ENCODE data around the gene PIK3CB. TPM values are rescaled to one million over a fixed set of nuclear protein-coding genes. Genes with fewer than 3 reads are reported as not detected.
A peak's percentile ranks its signal among the peaks of the same experiment; 100 is the strongest.
"Not testable (repeated sequence)": the region's sequence is repeated elsewhere in the genome, so short reads cannot be mapped to it uniquely, and the experiment has no call there.

PIK3CB gene
- total and polyA plus RNA-seq, 10 of the 15 experiments (the other 5 are each of a cell fraction or from before 2014, with no cell fraction given) = 5.0 to 18.4 (median 10.4) TPM

DNA sequence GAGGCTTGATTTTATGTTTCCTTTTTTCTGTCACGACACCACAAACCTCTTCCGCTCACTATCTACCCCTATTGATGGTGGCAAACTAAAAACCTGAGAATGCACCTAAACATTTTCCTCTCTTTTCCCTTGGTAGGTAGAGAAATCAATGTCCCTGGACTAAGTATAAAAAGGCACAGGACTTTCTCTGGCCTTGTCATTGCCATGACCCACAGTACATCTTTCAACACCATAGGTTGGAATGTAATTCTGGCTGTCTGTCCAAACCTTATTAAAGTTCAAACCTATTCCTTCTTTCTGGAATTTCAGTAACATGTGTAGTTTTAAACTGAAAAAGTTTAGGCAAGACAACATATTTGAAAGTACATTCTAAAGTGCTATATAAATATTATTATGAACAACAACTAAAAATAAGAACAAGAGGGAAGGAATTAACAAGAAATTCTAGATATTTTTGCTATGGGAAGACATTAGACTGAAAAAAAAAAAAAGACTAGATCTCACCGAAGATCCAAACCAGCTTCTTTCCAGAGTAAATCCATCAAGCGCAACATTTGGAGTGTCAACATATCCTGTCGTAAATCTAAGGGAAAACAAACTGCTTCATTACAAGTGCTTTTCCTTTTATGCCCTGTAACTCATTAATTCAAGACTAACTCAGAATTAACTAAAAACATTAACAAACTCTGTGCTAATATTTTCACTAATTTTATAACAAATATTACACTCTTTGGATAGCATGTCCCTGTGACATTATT is 153.1 kb downstream of the PIK3CB start:
- no peak for FAIRE-seq
- Histone ChIP-seq H3K79me2 (ENCODE audit: control insufficient read depth, insufficient read depth, low read length) (no peaks in the 10 kb centered on the region), H3K9ac (ENCODE audit: control insufficient read depth, insufficient read depth, low read length) (no peak overlapping the region), H4K20me1 (ENCODE audit: control insufficient read depth, insufficient read depth) (no peaks in the 10 kb centered on the region), H3K4me3 (no peak overlapping the region), H3K36me3 (ENCODE audit: control insufficient read depth in 2 of 2, insufficient read depth in 2 of 2, low read length in 1 of 2) (peaks cover 0 to 3% of the 10 kb centered on the region in 2 experiments; a peak in 1 of 4 replicates), H2AFZ (ENCODE audit: control insufficient read depth, low read depth, low read length) (no peak overlapping the region), H3K4me2 (ENCODE audit: control insufficient read depth, insufficient read depth) (no peak overlapping the region), H3K9me3 (replicated peaks; ENCODE audit: control insufficient read depth, insufficient read depth, low read length) (peaks cover 2% of the 10 kb centered on the region; the same call in 2 of the 3 replicates), H3K27ac (ENCODE audit: control insufficient read depth, insufficient read depth) (no peak overlapping the region), H3K27me3 (replicated peaks in 1 of 2; ENCODE audit: control insufficient read depth in 2 of 2, insufficient read depth in 2 of 2, low read length in 1 of 2) (no peaks in the 10 kb centered on the region), H3K4me1 (ENCODE audit: control insufficient read depth, insufficient read depth, low read length) (peaks cover 4% of the 10 kb centered on the region; the same call in 1 of the 2 replicates)
- WGBS (ENCODE audit: insufficient coverage, insufficient replicate concordance, low lambda C conversion rate, missing lambda C conversion rate) = 94% methylated on average over 5 of the region's 5 CpGs
- intact Hi-C loops (cut with micrococcal nuclease; ENCODE audit: unreplicated experiment) = no loop called here
- DNase-seq (ENCODE audit: low read depth, low spot score) = no peak
- TSS peak; percentile 24 for BruUV-seq (replicated peaks)
- ChIA-PET CTCF (no interaction called here), POLR2A (interaction anchor here (0.6 kb wide), 1 partner anchor 7 kb away, joined by 3 read pairs; no protein-coding TSS in a partner anchor), RAD21 (ENCODE audit: unreplicated experiment) (no interaction called here), SMC1A (ENCODE audit: uncharacterized antibody, unreplicated experiment) (no interaction called here)
- TF ChIP-seq, protein P1, sequence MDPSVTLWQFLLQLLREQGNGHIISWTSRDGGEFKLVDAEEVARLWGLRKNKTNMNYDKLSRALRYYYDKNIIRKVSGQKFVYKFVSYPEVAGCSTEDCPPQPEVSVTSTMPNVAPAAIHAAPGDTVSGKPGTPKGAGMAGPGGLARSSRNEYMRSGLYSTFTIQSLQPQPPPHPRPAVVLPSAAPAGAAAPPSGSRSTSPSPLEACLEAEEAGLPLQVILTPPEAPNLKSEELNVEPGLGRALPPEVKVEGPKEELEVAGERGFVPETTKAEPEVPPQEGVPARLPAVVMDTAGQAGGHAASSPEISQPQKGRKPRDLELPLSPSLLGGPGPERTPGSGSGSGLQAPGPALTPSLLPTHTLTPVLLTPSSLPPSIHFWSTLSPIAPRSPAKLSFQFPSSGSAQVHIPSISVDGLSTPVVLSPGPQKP (IDR thresholded peaks at IDR 0.05; ENCODE audit: low read depth, low read length) = no peak
- TF ChIP-seq ZBED1 (IDR thresholded peaks at IDR 0.05; ENCODE audit: borderline replicate concordance) (no peak), SIN3A (IDR thresholded peaks at IDR 0.05; ENCODE audit: low read depth, low read length) (no peak), HDGF (IDR thresholded peaks at IDR 0.05) (no peak), POU2F2 (IDR thresholded peaks at IDR 0.05; ENCODE audit: borderline replicate concordance, low read depth, low read length) (no peak), KAT2A (conservative IDR thresholded peaks at IDR 0.05; ENCODE audit: control insufficient read depth, low read depth, low read length) (no peak), SUZ12 (IDR thresholded peaks at IDR 0.05; ENCODE audit: unreplicated experiment) (no peak), ZZZ3 (IDR thresholded peaks at IDR 0.05; ENCODE audit: control insufficient read depth, insufficient read length, low read depth) (no peak)
- ATAC-seq = no peak
- in situ Hi-C loops (cut with MboI) = no loop called here

GRCh38 chr3:138680974-138681373 is 153.8 kb downstream of the PIK3CB start:
- H3K4me1 ChIP-seq (ENCODE audit: control insufficient read depth, insufficient read depth, low read length); intact Hi-C loops (cut with micrococcal nuclease; ENCODE audit: unreplicated experiment); H3K27me3 ChIP-seq (replicated peaks in 1 of 2; ENCODE audit: control insufficient read depth in 2 of 2, insufficient read depth in 2 of 2, low read length in 1 of 2); H3K9me3 ChIP-seq (replicated peaks; ENCODE audit: control insufficient read depth, insufficient read depth, low read length); H4K20me1 ChIP-seq (ENCODE audit: control insufficient read depth, insufficient read depth); H2AFZ ChIP-seq (ENCODE audit: control insufficient read depth, low read depth, low read length); H3K36me3 ChIP-seq (ENCODE audit: control insufficient read depth in 2 of 2, insufficient read depth in 2 of 2, low read length in 1 of 2); H3K4me2 ChIP-seq (ENCODE audit: control insufficient read depth, insufficient read depth); in situ Hi-C loops (cut with MboI); CTCF ChIA-PET; H3K79me2 ChIP-seq (ENCODE audit: control insufficient read depth, insufficient read depth, low read length); BruUV-seq (replicated peaks); H3K9ac ChIP-seq (ENCODE audit: control insufficient read depth, insufficient read depth, low read length); DNase-seq (ENCODE audit: low read depth, low spot score); H3K27ac ChIP-seq (ENCODE audit: control insufficient read depth, insufficient read depth); RAD21 ChIA-PET (ENCODE audit: unreplicated experiment); SMC1A ChIA-PET (ENCODE audit: uncharacterized antibody, unreplicated experiment); H3K4me3 ChIP-seq; ATAC-seq; FAIRE-seq: not testable (repeated sequence)
- POLR2A ChIA-PET = interaction anchor here (0.6 kb wide), 1 partner anchor 8 kb away, joined by 3 read pairs; no protein-coding TSS in a partner anchor
- 86% methylated on average over 6 of the region's 6 CpGs for WGBS (ENCODE audit: insufficient coverage, insufficient replicate concordance, low lambda C conversion rate, missing lambda C conversion rate)
